Measurements from ENCODE around the gene USP21.

USP21 gene

DNA sequence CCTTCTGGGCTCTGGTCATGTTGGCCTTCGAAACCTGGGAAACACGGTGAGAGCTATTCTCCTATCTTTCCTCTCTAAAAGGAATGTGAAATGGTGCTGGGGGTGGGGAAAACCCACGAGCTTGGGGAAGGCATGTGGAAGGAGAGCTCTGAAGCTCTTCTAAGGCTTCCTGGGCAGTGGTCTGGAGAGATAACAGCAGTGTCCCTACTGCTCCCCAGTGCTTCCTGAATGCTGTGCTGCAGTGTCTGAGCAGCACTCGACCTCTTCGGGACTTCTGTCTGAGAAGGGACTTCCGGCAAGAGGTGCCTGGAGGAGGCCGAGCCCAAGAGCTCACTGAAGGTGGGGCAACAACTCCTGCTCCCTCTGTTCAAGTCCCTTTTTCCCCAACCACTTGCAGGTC, 2.8 kb downstream of the USP21 start:
- no peak for TF ChIP-seq YY1 (IDR thresholded peaks at IDR 0.05; ENCODE audit: low read depth)
- TF ChIP-seq MAX (IDR thresholded peaks at IDR 0.05), result no peak
- TF ChIP-seq ZBTB7A (IDR thresholded peaks at IDR 0.05; ENCODE audit: low read depth), result no peak
- TF ChIP-seq NFIC (IDR thresholded peaks at IDR 0.05), result no peak
- TF ChIP-seq TEAD4 (IDR thresholded peaks at IDR 0.05), result no peak
- TF ChIP-seq EGR1 (IDR thresholded peaks at IDR 0.05), result no peak
- no peak for TF ChIP-seq REST (IDR thresholded peaks at IDR 0.05; ENCODE audit: low read depth)
- TF ChIP-seq CEBPB (IDR thresholded peaks at IDR 0.05), result no peak
- TF ChIP-seq EP300 (IDR thresholded peaks at IDR 0.05; ENCODE audit: borderline replicate concordance), result no peak

GRCh38 chr1:161162806-161163205, 3.5 kb downstream of the USP21 start:
- TF ChIP-seq CREB1 (IDR thresholded peaks at IDR 0.05; ENCODE audit: low read depth), result no peak
- TF ChIP-seq EGR1 (IDR thresholded peaks at IDR 0.05), result no peak
- TF ChIP-seq, protein P1, sequence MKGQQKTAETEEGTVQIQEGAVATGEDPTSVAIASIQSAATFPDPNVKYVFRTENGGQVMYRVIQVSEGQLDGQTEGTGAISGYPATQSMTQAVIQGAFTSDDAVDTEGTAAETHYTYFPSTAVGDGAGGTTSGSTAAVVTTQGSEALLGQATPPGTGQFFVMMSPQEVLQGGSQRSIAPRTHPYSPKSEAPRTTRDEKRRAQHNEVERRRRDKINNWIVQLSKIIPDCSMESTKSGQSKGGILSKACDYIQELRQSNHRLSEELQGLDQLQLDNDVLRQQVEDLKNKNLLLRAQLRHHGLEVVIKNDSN (IDR thresholded peaks at IDR 0.05), result no peak
- no peak for TF ChIP-seq REST (IDR thresholded peaks at IDR 0.05; ENCODE audit: low read depth)
- TF ChIP-seq YY1 (IDR thresholded peaks at IDR 0.05; ENCODE audit: low read depth), result no peak
- no peak for TF ChIP-seq NFIC (IDR thresholded peaks at IDR 0.05)
- no peak for TF ChIP-seq CEBPB (IDR thresholded peaks at IDR 0.05)
- TF ChIP-seq MAX (IDR thresholded peaks at IDR 0.05), result no peak
- no peak for TF ChIP-seq TEAD4 (IDR thresholded peaks at IDR 0.05)
- TF ChIP-seq RAD21 (IDR thresholded peaks at IDR 0.05; ENCODE audit: low read depth), result no peak
- no peak for TF ChIP-seq TCF12 (IDR thresholded peaks at IDR 0.05; ENCODE audit: low read depth)
- TF ChIP-seq TAF1 (IDR thresholded peaks at IDR 0.05; ENCODE audit: low read depth), result no peak
- TF ChIP-seq EP300 (IDR thresholded peaks at IDR 0.05; ENCODE audit: borderline replicate concordance), result no peak
- no peak for TF ChIP-seq ZBTB7A (IDR thresholded peaks at IDR 0.05; ENCODE audit: low read depth)
- no peak for TF ChIP-seq FOXM1 (IDR thresholded peaks at IDR 0.05; ENCODE audit: borderline replicate concordance, low read depth)

- TF ChIP-seq TCF12 (IDR thresholded peaks at IDR 0.05; ENCODE audit: low read depth) (no peak), EGR1 (IDR thresholded peaks at IDR 0.05) (no peak), MAX (IDR thresholded peaks at IDR 0.05) (no peak), CEBPB (IDR thresholded peaks at IDR 0.05) (no peak), TEAD4 (IDR thresholded peaks at IDR 0.05) (no peak), ZBTB7A (IDR thresholded peaks at IDR 0.05; ENCODE audit: low read depth) (no peak), CREB1 (IDR thresholded peaks at IDR 0.05; ENCODE audit: low read depth) (no peak), EP300 (IDR thresholded peaks at IDR 0.05; ENCODE audit: borderline replicate concordance) (no peak)
- TF ChIP-seq, protein P1 (IDR thresholded peaks at IDR 0.05), result no peak
Measured at GRCh38 chr1:161163793-161164192, 4.5 kb downstream of the USP21 start.

GRCh38 chr1:161164901-161165610, 5.8 kb downstream of the USP21 start:
- TF ChIP-seq REST (IDR thresholded peaks at IDR 0.05; ENCODE audit: low read depth) (no peak), FOXM1 (IDR thresholded peaks at IDR 0.05; ENCODE audit: borderline replicate concordance, low read depth) (no peak), TAF1 (IDR thresholded peaks at IDR 0.05; ENCODE audit: low read depth) (no peak), CEBPB (IDR thresholded peaks at IDR 0.05) (no peak)

Measured in Ishikawa (cell line).